ENCODE results near the gene ALDH1A2.

Gene ALDH1A2

DNA sequence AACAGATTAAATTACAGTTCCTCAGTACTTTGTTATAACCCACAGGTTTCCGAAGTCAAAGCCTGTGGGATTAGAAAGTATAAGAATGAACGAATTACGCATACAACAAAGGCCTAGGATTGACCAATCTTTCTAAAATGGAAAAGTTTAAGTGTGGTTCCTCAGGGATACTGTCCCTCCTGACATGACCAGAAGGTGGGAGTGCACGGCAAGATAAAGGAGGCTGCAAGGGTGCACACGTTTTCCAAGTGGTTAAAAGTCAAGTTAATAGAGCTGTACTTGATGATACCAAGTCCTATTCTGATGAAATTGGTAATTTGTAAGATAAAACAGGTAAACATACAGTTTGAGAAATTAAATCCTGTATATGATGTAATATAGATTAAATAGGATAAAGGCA lies 96.2 kb downstream of the ALDH1A2 start:
- CTCF ChIA-PET, result interaction anchor here (1.1 to 1.5 kb wide), 4 partner anchors 12 to 102 kb away, joined by 3 to 9 read pairs (median 4); no protein-coding TSS in a partner anchor
- TF ChIP-seq, protein P1, sequence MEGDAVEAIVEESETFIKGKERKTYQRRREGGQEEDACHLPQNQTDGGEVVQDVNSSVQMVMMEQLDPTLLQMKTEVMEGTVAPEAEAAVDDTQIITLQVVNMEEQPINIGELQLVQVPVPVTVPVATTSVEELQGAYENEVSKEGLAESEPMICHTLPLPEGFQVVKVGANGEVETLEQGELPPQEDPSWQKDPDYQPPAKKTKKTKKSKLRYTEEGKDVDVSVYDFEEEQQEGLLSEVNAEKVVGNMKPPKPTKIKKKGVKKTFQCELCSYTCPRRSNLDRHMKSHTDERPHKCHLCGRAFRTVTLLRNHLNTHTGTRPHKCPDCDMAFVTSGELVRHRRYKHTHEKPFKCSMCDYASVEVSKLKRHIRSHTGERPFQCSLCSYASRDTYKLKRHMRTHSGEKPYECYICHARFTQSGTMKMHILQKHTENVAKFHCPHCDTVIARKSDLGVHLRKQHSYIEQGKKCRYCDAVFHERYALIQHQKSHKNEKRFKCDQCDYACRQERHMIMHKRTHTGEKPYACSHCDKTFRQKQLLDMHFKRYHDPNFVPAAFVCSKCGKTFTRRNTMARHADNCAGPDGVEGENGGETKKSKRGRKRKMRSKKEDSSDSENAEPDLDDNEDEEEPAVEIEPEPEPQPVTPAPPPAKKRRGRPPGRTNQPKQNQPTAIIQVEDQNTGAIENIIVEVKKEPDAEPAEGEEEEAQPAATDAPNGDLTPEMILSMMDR (IDR thresholded peaks at IDR 0.05; ENCODE audit: control extremely low read depth, extremely low read depth, low read depth, missing control alignments), result no peak
- no peak for DNase-seq (ENCODE audit: extremely low spot score)
- POLR2A ChIA-PET, result no interaction called here

DNA sequence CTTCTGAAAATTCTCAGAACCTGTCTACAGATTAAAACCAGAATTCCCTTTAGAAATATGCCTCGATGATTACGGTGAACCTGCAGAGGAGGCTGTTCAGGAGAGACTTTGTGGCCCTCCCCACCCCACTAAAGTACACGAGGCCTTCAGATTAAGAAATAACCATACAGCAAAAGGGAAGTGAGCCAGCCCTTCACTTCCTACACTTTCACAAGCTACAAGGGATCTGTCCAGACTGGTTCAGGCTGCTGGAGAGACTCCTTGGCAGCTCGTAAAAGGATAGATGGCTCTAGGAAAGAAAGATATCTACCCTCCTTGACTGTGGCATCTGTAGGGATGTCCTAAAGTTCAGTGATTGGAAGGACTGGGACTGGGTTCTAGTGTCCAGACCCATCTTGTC lies 102.6 kb downstream of the ALDH1A2 start:
- ChIA-PET POLR2A (no interaction called here), CTCF (interaction anchor here (1.0 kb wide), 1 partner anchor 8 kb away, joined by 3 read pairs; no protein-coding TSS in a partner anchor)
- DNase-seq (ENCODE audit: extremely low spot score), result no peak
- TF ChIP-seq, protein P1 (IDR thresholded peaks at IDR 0.05; ENCODE audit: control extremely low read depth, extremely low read depth, low read depth, missing control alignments), result no peak

DNA sequence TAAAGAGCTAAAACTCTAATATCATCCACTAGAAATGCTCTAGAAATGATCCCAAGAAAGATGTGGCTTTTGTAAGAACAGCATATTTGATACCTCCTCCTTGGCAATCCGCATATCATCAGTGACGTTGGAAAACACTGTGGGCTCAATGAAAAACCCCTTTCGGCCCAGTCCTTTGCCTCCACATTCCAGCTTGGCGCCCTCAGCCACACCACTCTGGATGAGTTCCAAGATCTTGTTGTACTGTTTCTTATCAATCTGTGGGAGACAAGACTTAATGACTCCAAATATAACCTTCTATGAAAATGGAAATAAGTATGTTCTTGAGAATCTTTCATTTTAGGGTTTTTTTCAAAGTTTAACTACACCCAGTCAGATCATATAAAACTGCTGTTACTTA lies 103.6 kb downstream of the ALDH1A2 start:
- DNase-seq (ENCODE audit: extremely low spot score), result no peak
- ChIA-PET CTCF (no interaction called here), POLR2A (no interaction called here)
- TF ChIP-seq, protein P1 (IDR thresholded peaks at IDR 0.05; ENCODE audit: control extremely low read depth, extremely low read depth, low read depth, missing control alignments), result no peak

DNA sequence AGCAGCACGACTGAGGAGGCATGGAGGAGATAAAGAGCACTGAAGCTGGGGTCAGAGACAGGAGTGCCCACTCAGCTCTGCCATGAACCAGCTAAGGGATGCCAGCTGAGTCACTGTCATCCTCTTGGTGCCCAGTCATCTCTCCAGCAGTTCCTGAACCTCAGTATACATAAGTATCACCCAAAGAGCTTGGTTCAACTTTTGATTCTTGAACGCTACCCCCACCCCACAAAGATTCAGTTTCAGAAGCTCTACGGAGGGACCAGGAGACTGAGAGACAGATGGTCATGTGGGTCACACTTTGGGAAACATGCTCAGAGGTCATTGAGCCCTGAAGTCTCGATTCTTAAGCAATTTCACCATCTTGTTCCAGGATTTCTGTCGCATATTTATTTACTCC lies 108.4 kb downstream of the ALDH1A2 start:
- TF ChIP-seq, protein P1 (IDR thresholded peaks at IDR 0.05; ENCODE audit: control extremely low read depth, extremely low read depth, low read depth, missing control alignments), result no peak
- ChIA-PET CTCF (interaction anchor here (0.9 to 1.5 kb wide), 3 partner anchors 9 to 113 kb away, joined by 3 to 6 read pairs (median 4); no protein-coding TSS in a partner anchor), POLR2A (no interaction called here)
- DNase-seq (ENCODE audit: extremely low spot score), result no peak

DNA sequence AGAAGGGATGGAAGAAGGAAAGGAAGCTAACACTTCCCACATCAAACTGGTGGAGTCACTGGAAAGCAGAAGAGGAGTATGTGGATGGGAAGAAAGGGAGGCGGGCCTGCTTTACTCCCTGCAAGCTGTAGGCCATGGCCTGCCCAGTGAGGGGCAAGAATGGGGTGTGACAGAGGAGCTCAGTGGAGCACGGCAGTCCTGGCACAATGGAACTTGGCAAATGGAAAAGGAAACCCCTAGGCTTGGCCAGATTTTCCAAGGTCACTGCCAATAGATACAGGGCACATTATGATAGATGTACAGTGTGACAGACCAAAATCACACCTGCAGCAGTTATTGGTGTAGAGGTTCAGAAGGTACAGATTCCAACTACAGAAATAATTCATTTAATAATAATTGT lies 111.6 kb downstream of the ALDH1A2 start:
- TF ChIP-seq, protein P1 (IDR thresholded peaks at IDR 0.05; ENCODE audit: control extremely low read depth, extremely low read depth, low read depth, missing control alignments), result no peak
- ChIA-PET CTCF (interaction anchor here (1.2 to 1.3 kb wide), 2 partner anchors 14 to 117 kb away, joined by 3 to 4 read pairs; no protein-coding TSS in a partner anchor), POLR2A (no interaction called here)
- no peak for DNase-seq (ENCODE audit: extremely low spot score)

DNA sequence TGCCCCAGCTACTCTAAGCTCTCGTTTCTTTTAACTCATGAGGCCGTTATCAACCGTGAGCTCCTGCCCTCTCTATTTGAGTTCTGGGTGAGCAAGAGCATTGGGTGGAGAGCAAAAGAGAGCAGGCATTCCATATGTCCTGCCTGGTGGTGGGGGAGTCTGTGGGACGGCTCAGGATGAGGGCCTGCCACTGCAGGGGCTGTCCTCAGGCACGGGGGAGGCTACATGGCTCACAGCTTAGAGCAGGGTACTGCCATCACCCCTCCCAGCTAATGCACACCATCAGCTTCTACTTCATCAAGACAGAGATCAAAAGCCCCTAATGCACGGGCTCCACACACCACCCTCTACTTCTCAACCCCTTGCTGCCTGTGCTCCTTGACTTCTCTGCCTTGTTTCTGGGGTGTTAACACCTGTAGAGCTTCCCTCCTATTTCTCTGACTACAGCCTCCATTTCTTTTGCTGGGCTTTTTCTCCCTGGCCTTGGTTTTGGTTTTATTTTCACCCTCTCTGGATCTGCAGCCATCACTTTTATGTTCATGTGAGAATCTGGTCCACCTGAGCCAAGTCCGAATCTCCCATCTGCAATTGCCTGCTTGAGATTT lies 114.1 kb downstream of the ALDH1A2 start:
- ChIA-PET CTCF (no interaction called here), POLR2A (no interaction called here)
- DNase-seq (ENCODE audit: extremely low spot score), result no peak
- TF ChIP-seq, protein P1 (IDR thresholded peaks at IDR 0.05; ENCODE audit: control extremely low read depth, extremely low read depth, low read depth, missing control alignments), result no peak
